Endothelial cell (in vitro differentiated cells): ENCODE measurements around the gene ATP4A. TPM values are rescaled to one million over a fixed set of nuclear protein-coding genes. Genes with fewer than 3 reads are reported as not detected.

Source experiments
- DNase-seq: peaks from one replicate; pipeline ENCODE4 v3.0.0; 2021; ENCODE audit warnings: low spot score
- H3K27ac Mint-ChIP-seq: one replicate; pipeline ENCODE4 v1.8.0; 2021; ENCODE audit warnings: mixed read lengths, inconsistent platforms; ENCODE audit not compliant: unreplicated experiment
- H3K27me3 Mint-ChIP-seq: one replicate; pipeline ENCODE4 v1.8.0; 2021; ENCODE audit warnings: mild to moderate bottlenecking, moderate library complexity, mixed read lengths, inconsistent platforms; ENCODE audit not compliant: unreplicated experiment
- H3K36me3 Mint-ChIP-seq: one replicate; pipeline ENCODE4 v1.8.0; 2021; ENCODE audit warnings: mild to moderate bottlenecking, low read depth, mixed read lengths, inconsistent platforms; ENCODE audit not compliant: unreplicated experiment
- H3K4me1 Mint-ChIP-seq: one replicate; pipeline ENCODE4 v1.8.0; 2021; ENCODE audit warnings: mild to moderate bottlenecking, mixed read lengths, inconsistent platforms; ENCODE audit not compliant: unreplicated experiment
- H3K4me3 Mint-ChIP-seq: one replicate; pipeline ENCODE4 v1.8.0; 2021; ENCODE audit warnings: mild to moderate bottlenecking, mixed read lengths, inconsistent platforms; ENCODE audit not compliant: unreplicated experiment
- H3K9me3 Mint-ChIP-seq: one replicate; pipeline ENCODE4 v1.8.0; 2021; ENCODE audit warnings: mixed read lengths, inconsistent platforms; ENCODE audit not compliant: unreplicated experiment
- CTCF ChIP-seq: fragments of 200-600 bp; sonication (generic); IDR thresholded peaks from one replicate; pipeline ENCODE4 v1.5.0; 2021; ENCODE audit warnings: antibody characterized with exemption; ENCODE audit not compliant: unreplicated experiment
- total RNA-seq: library from RNA; stranded (reverse); fragmentation: NEBNext Ultra II Directional; extraction: Animal tissue kit (Norgen Biotek cat#: 25700); gene quantifications from one replicate; pipeline ENCODE4 v1.2.1, GENCODE V29; 2021; ENCODE audit not compliant: unreplicated experiment

ATP4A gene
- total RNA-seq, 1 donor from 2014 or later: not detected

- no peak for TF ChIP-seq CTCF
- no peaks in the 10 kb centered on the region for H3K4me1 Mint-ChIP-seq
Observed at GRCh38 chr19:35592226-35592625, 28.8 kb upstream of the ATP4A start.

GRCh38 chr19:35590875-35591274 lies 27.4 kb upstream of the ATP4A start:
- no peak for DNase-seq
- Mint-ChIP-seq H3K36me3 (no peaks in the 10 kb centered on the region), H3K4me3 (no peak overlapping the region), H3K9me3 (no peaks in the 10 kb centered on the region), H3K4me1 (no peaks in the 10 kb centered on the region), H3K27me3 (peaks cover 2% of the 10 kb centered on the region), H3K27ac (no peak overlapping the region)
- no peak for TF ChIP-seq CTCF

More at GRCh38 chr19:35592226-35592625, 28.8 kb upstream of the ATP4A start:
- Mint-ChIP-seq H3K27me3 (peaks cover 2% of the 10 kb centered on the region), H3K4me3 (no peak overlapping the region), H3K9me3 (no peaks in the 10 kb centered on the region), H3K27ac (no peak overlapping the region), H3K36me3 (no peaks in the 10 kb centered on the region)
- DNase-seq: peak; percentile 16

GRCh38 chr19:35587321-35587720 lies 23.9 kb upstream of the ATP4A start:
- H3K9me3 Mint-ChIP-seq: no peaks in the 10 kb centered on the region
- TF ChIP-seq CTCF: no peak

GRCh38 chr19:35585848-35586247 lies 22.4 kb upstream of the ATP4A start, which contains the start of gene PMIS2:
TSS of gene PMIS2 (plus strand) at chr19:35586173. CDS start at chr19:35586260, 87 bp downstream.
- Mint-ChIP-seq H3K36me3 (no peaks in the 10 kb centered on the region), H3K4me3 (no peak within 1 kb of the TSS), H3K27ac (no peak within 1 kb of the TSS), H3K9me3 (no peaks in the 10 kb centered on the region), H3K27me3 (peaks cover 3% of the 10 kb centered on the region), H3K4me1 (no peaks in the 10 kb centered on the region)
- no peak for DNase-seq
- no peak for TF ChIP-seq CTCF

More at GRCh38 chr19:35587321-35587720, 23.9 kb upstream of the ATP4A start:
- H3K27ac Mint-ChIP-seq: no peak overlapping the region
- H3K36me3 Mint-ChIP-seq: no peaks in the 10 kb centered on the region
- H3K4me1 Mint-ChIP-seq: no peaks in the 10 kb centered on the region
- no peak for DNase-seq
- H3K27me3 Mint-ChIP-seq: peaks cover 3% of the 10 kb centered on the region
- H3K4me3 Mint-ChIP-seq: no peak overlapping the region

- no peak for TF ChIP-seq CTCF
- H3K4me1 Mint-ChIP-seq: no peaks in the 10 kb centered on the region
- H3K36me3 Mint-ChIP-seq: no peaks in the 10 kb centered on the region
- no peaks in the 10 kb centered on the region for H3K9me3 Mint-ChIP-seq
- DNase-seq: no peak
- H3K4me3 Mint-ChIP-seq: no peak overlapping the region
- peaks cover 1% of the 10 kb centered on the region for H3K27me3 Mint-ChIP-seq
- no peak overlapping the region for H3K27ac Mint-ChIP-seq
Observed at GRCh38 chr19:35582760-35583159, 19.3 kb upstream of the ATP4A start.
